Left lobe of liver (tissue), 1 donor: ENCODE measurements around the gene ERVMER34-1. TPM values are rescaled to one million over a fixed set of nuclear protein-coding genes. Genes with fewer than 3 reads are reported as not detected.

ENCODE experiments used
- total RNA-seq: library from RNA; stranded (reverse); gene quantifications from one replicate; pipeline ENCODE4 v1.2.1, GENCODE V29; 2021
- donor health status: DM: no; HTN: yes; CAD: no.

ERVMER34-1 gene
- total RNA-seq, 1 donor from 2014 or later = not detected

Other genes with a start within 250 kb of the ERVMER34-1 start
- 4.9 TPM for gene USP46, start 92.1 kb downstream of the ERVMER34-1 start, total RNA-seq
- gene RASL11B, start 110.9 kb upstream of the ERVMER34-1 start, total RNA-seq = 0.60 TPM